ENCODE measurements around the gene CRYM. TPM values are rescaled to one million over a fixed set of nuclear protein-coding genes. Genes with fewer than 3 reads are reported as not detected.

CRYM gene
- total RNA-seq, 3 donors from 2014 or later (not counting 1 experiment from before 2014, with no cell fraction given): not detected

- no peak for ATAC-seq
Observed at GRCh38 chr16:21268236-21268635, 9.9 kb downstream of the CRYM start.

GRCh38 chr16:21267298-21267697 lies 10.8 kb downstream of the CRYM start:
- H3K9me3 ChIP-seq (ENCODE audit: control insufficient read depth, insufficient read depth, low read length): no peaks in the 10 kb centered on the region
- no peaks in the 10 kb centered on the region for H3K36me3 ChIP-seq (ENCODE audit: control insufficient read depth, insufficient read depth, low read length)
- H3K4me1 Mint-ChIP-seq: no peaks in the 10 kb centered on the region
- no peak overlapping the region for H3K4me3 ChIP-seq (ENCODE audit: low read length)
- TF ChIP-seq CTCF (IDR thresholded peaks at IDR 0.05): no peak
- no peaks in the 10 kb centered on the region for H3K4me1 ChIP-seq (ENCODE audit: control insufficient read depth, insufficient read depth, low read length)
- no peak for DNase-seq
- H3K27me3 ChIP-seq (ENCODE audit: control insufficient read depth, insufficient read depth, low read length): no peaks in the 10 kb centered on the region
- H3K27ac Mint-ChIP-seq: no peak overlapping the region
- 90% methylated on average over 4 of the region's 4 CpGs for WGBS (ENCODE audit: insufficient coverage)
- ATAC-seq: no peak
- no peaks in the 10 kb centered on the region for H3K9me3 Mint-ChIP-seq
- H3K36me3 Mint-ChIP-seq: no peaks in the 10 kb centered on the region
- intact Hi-C loops (cut with micrococcal nuclease): no loop called here
- peaks cover 5 to 6% of the 10 kb centered on the region in 2 donors for H3K27me3 Mint-ChIP-seq (ENCODE audit: low read depth in 2 of 2)
- no peak overlapping the region for H3K27ac ChIP-seq (ENCODE audit: low read length)
- H3K4me3 Mint-ChIP-seq: no peak overlapping the region

More at GRCh38 chr16:21268236-21268635, 9.9 kb downstream of the CRYM start:
- no peak overlapping the region for H3K27ac Mint-ChIP-seq
- DNase-seq: no peak
- intact Hi-C loops (cut with micrococcal nuclease): no loop called here
- H3K36me3 Mint-ChIP-seq: no peaks in the 10 kb centered on the region
- no peak overlapping the region for H3K4me3 Mint-ChIP-seq
- Histone ChIP-seq H3K27me3 (ENCODE audit: control insufficient read depth, insufficient read depth, low read length) (no peaks in the 10 kb centered on the region), H3K9me3 (ENCODE audit: control insufficient read depth, insufficient read depth, low read length) (no peaks in the 10 kb centered on the region), H3K4me1 (ENCODE audit: control insufficient read depth, insufficient read depth, low read length) (no peaks in the 10 kb centered on the region), H3K27ac (ENCODE audit: low read length) (no peak overlapping the region), H3K36me3 (ENCODE audit: control insufficient read depth, insufficient read depth, low read length) (no peaks in the 10 kb centered on the region), H3K4me3 (ENCODE audit: low read length) (no peak overlapping the region)
- peaks cover 4 to 6% of the 10 kb centered on the region in 2 donors for H3K27me3 Mint-ChIP-seq (ENCODE audit: low read depth in 2 of 2)
- no peaks in the 10 kb centered on the region for H3K4me1 Mint-ChIP-seq
- TF ChIP-seq CTCF (IDR thresholded peaks at IDR 0.05): no peak
- no peaks in the 10 kb centered on the region for H3K9me3 Mint-ChIP-seq
- 90% methylated on average over 9 of the region's 9 CpGs for WGBS (ENCODE audit: insufficient coverage)

- Histone ChIP-seq H3K9me3 (ENCODE audit: control insufficient read depth, insufficient read depth, low read length) (no peaks in the 10 kb centered on the region), H3K27ac (ENCODE audit: low read length) (no peak overlapping the region), H3K4me3 (ENCODE audit: low read length) (no peak overlapping the region), H3K36me3 (ENCODE audit: control insufficient read depth, insufficient read depth, low read length) (no peaks in the 10 kb centered on the region), H3K4me1 (ENCODE audit: control insufficient read depth, insufficient read depth, low read length) (no peaks in the 10 kb centered on the region), H3K27me3 (ENCODE audit: control insufficient read depth, insufficient read depth, low read length) (no peaks in the 10 kb centered on the region)
- TF ChIP-seq CTCF (IDR thresholded peaks at IDR 0.05): no peak
- no peak for ATAC-seq
- Mint-ChIP-seq H3K27ac (no peak overlapping the region), H3K9me3 (no peaks in the 10 kb centered on the region), H3K27me3 (ENCODE audit: low read depth in 2 of 2) (peaks cover 3 to 5% of the 10 kb centered on the region in 2 donors), H3K4me3 (no peak overlapping the region), H3K4me1 (no peaks in the 10 kb centered on the region), H3K36me3 (no peaks in the 10 kb centered on the region)
- WGBS (ENCODE audit: insufficient coverage): 89% methylated on average over 9 of the region's 9 CpGs
- intact Hi-C loops (cut with micrococcal nuclease): no loop called here
- DNase-seq: no peak
Observed at GRCh38 chr16:21265104-21265837, 12.8 kb downstream of the CRYM start.

DNA sequence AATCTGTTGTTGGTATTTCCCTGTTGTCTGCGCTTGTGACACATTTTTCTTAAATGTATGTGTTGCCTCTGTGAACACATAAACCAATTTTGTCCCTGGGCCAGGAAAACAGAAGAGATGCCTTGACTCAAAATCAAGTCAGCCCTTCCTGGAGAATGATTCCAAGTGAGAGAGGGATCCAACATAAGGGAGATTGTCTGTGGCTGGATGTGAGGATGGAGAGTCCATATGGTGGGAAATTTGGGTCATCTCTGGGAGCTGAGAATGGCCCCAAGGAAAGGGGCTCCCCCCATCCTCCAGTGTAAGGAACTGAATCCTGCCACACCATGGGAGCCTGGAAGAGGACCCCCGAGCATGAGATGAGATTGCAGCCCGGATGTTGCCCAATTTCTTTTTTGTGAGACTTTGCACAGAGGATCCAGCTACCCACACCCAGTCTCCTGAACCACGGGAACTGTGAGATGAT lies 13.5 kb downstream of the CRYM start:
- Histone ChIP-seq H3K36me3 (ENCODE audit: control insufficient read depth, insufficient read depth, low read length) (no peaks in the 10 kb centered on the region), H3K27ac (ENCODE audit: low read length) (no peak overlapping the region), H3K4me3 (ENCODE audit: low read length) (no peak overlapping the region), H3K27me3 (ENCODE audit: control insufficient read depth, insufficient read depth, low read length) (no peaks in the 10 kb centered on the region), H3K9me3 (ENCODE audit: control insufficient read depth, insufficient read depth, low read length) (no peaks in the 10 kb centered on the region), H3K4me1 (ENCODE audit: control insufficient read depth, insufficient read depth, low read length) (no peaks in the 10 kb centered on the region)
- no peak for DNase-seq
- Mint-ChIP-seq H3K36me3 (no peaks in the 10 kb centered on the region), H3K27me3 (ENCODE audit: low read depth in 2 of 2) (peaks cover 6 to 11% of the 10 kb centered on the region in 2 donors), H3K27ac (no peak overlapping the region), H3K9me3 (no peaks in the 10 kb centered on the region), H3K4me1 (no peaks in the 10 kb centered on the region), H3K4me3 (no peak overlapping the region)
- no peak for ATAC-seq
- WGBS (ENCODE audit: insufficient coverage): 84% methylated on average over 3 of the region's 4 CpGs
- TF ChIP-seq CTCF (IDR thresholded peaks at IDR 0.05): no peak
- intact Hi-C loops (cut with micrococcal nuclease): no loop called here

Measured in natural killer cell (primary cell).